GM19099 (cell line): Measurements from ENCODE around the gene FUT3.

ENCODE experiments used
- POLR2A ChIP-seq: IDR thresholded peaks from 3 replicates; pipeline ENCODE4 v1.6.1; 2011; ENCODE audit warnings: low read depth; ENCODE audit not compliant: insufficient read length; ENCODE audit errors: extremely low read depth

Gene FUT3

GRCh38 chr19:5799247-5800241 lies 51.7 kb downstream of the FUT3 start:
- TF ChIP-seq POLR2A = no peak

GRCh38 chr19:5798244-5798643 lies 53.0 kb downstream of the FUT3 start:
- TF ChIP-seq POLR2A = no peak

GRCh38 chr19:5795382-5795919 lies 55.8 kb downstream of the FUT3 start:
- no peak for TF ChIP-seq POLR2A

- TF ChIP-seq POLR2A = no peak
Observed at GRCh38 chr19:5793188-5793587, 58.1 kb downstream of the FUT3 start.
